ENCODE data around the gene FAM110D.

Gene FAM110D

GRCh38 chr1:26145041-26145959 lies 13.6 kb upstream of the FAM110D start:
- H3K27ac Mint-ChIP-seq: no peak overlapping the region
- H3K4me3 Mint-ChIP-seq: no peak overlapping the region
- CTCF ChIA-PET: interaction anchor here (0.6 to 7.7 kb wide), 32 partner anchors 11 to 272 kb away, joined by 3 to 212 read pairs (median 6); partner anchors contain the start of genes CEP85, PAFAH2, PDIK1L and ZNF593OS
- no peaks in the 10 kb centered on the region for H3K36me3 Mint-ChIP-seq
- H3K27me3 Mint-ChIP-seq: peaks cover 40% of the 10 kb centered on the region
- H3K4me1 Mint-ChIP-seq: peaks cover 7% of the 10 kb centered on the region
- DNase-seq: peak; percentile 85
- H3K9me3 Mint-ChIP-seq: no peaks in the 10 kb centered on the region

GRCh38 chr1:26145960-26146294 lies 13.0 kb upstream of the FAM110D start:
- DNase-seq: no peak
- CTCF ChIA-PET: interaction anchor here (0.8 to 7.7 kb wide), 17 partner anchors 10 to 271 kb away, joined by 3 to 212 read pairs (median 7); partner anchors contain the start of gene PDIK1L
- H3K9me3 Mint-ChIP-seq: no peaks in the 10 kb centered on the region
- peaks cover 7% of the 10 kb centered on the region for H3K4me1 Mint-ChIP-seq
- H3K27ac Mint-ChIP-seq: no peak overlapping the region
- H3K4me3 Mint-ChIP-seq: no peak overlapping the region
- no peaks in the 10 kb centered on the region for H3K36me3 Mint-ChIP-seq
- H3K27me3 Mint-ChIP-seq: peaks cover 40% of the 10 kb centered on the region

- no peak overlapping the region for H3K4me3 Mint-ChIP-seq
- peaks cover 7% of the 10 kb centered on the region for H3K4me1 Mint-ChIP-seq
- no peaks in the 10 kb centered on the region for H3K9me3 Mint-ChIP-seq
- no peak overlapping the region for H3K27ac Mint-ChIP-seq
- no peak for DNase-seq
- CTCF ChIA-PET: interaction anchor here (7.7 kb wide), 1 partner anchor 46 kb away, joined by 212 read pairs; no protein-coding TSS in a partner anchor
- peaks cover 57% of the 10 kb centered on the region for H3K27me3 Mint-ChIP-seq
- no peaks in the 10 kb centered on the region for H3K36me3 Mint-ChIP-seq
Measured at GRCh38 chr1:26148887-26149286, 10.0 kb upstream of the FAM110D start.

- peaks cover 4% of the 10 kb centered on the region for H3K4me1 Mint-ChIP-seq
- no peak overlapping the region for H3K4me3 Mint-ChIP-seq
- H3K9me3 Mint-ChIP-seq: no peaks in the 10 kb centered on the region
- CTCF ChIA-PET: interaction anchor here (5.9 kb wide), 1 partner anchor 10 kb away, joined by 47 read pairs; no protein-coding TSS in a partner anchor
- H3K27ac Mint-ChIP-seq: no peak overlapping the region
- peaks cover 71% of the 10 kb centered on the region for H3K27me3 Mint-ChIP-seq
- H3K36me3 Mint-ChIP-seq: no peaks in the 10 kb centered on the region
- no peak for DNase-seq
Measured at GRCh38 chr1:26153966-26154532, 4.8 kb upstream of the FAM110D start.

GRCh38 chr1:26154750-26155149 lies 4.1 kb upstream of the FAM110D start:
- Mint-ChIP-seq H3K4me3 (no peak overlapping the region), H3K27me3 (peaks cover 72% of the 10 kb centered on the region), H3K27ac (no peak overlapping the region), H3K4me1 (peaks cover 4% of the 10 kb centered on the region), H3K36me3 (no peaks in the 10 kb centered on the region), H3K9me3 (no peaks in the 10 kb centered on the region)
- CTCF ChIA-PET: interaction anchor here (1.0 to 5.9 kb wide), 3 partner anchors 11 to 52 kb away, joined by 3 to 47 read pairs (median 13); partner anchors contain the start of gene ZNF593
- DNase-seq: no peak

GRCh38 chr1:26155370-26156284 lies 3.3 kb upstream of the FAM110D start:
- CTCF ChIA-PET: interaction anchor here (0.8 to 5.9 kb wide), 7 partner anchors 10 to 78 kb away, joined by 3 to 47 read pairs (median 6); partner anchors contain the start of genes CEP85 and ZNF593
- Mint-ChIP-seq H3K27ac (no peak overlapping the region), H3K36me3 (no peaks in the 10 kb centered on the region), H3K4me3 (no peak overlapping the region), H3K9me3 (no peaks in the 10 kb centered on the region), H3K27me3 (peaks cover 77% of the 10 kb centered on the region), H3K4me1 (peaks cover 4% of the 10 kb centered on the region)
- no peak for DNase-seq

GRCh38 chr1:26156285-26157038 lies 2.4 kb upstream of the FAM110D start:
- Mint-ChIP-seq H3K27me3 (peaks cover 81% of the 10 kb centered on the region), H3K36me3 (no peaks in the 10 kb centered on the region), H3K4me3 (no peak overlapping the region), H3K27ac (no peak overlapping the region), H3K4me1 (peaks cover 4% of the 10 kb centered on the region), H3K9me3 (no peaks in the 10 kb centered on the region)
- CTCF ChIA-PET: interaction anchor here (1.4 to 5.9 kb wide), 5 partner anchors 9 to 77 kb away, joined by 4 to 47 read pairs (median 6); partner anchors contain the start of gene CEP85
- DNase-seq: peak; percentile 54

- Mint-ChIP-seq H3K4me3 (no peak overlapping the region), H3K9me3 (no peaks in the 10 kb centered on the region), H3K36me3 (no peaks in the 10 kb centered on the region), H3K27me3 (peaks cover 92% of the 10 kb centered on the region), H3K4me1 (peaks cover 8% of the 10 kb centered on the region), H3K27ac (no peak overlapping the region)
- CTCF ChIA-PET: interaction anchor here (5.9 kb wide), 1 partner anchor 15 kb away, joined by 47 read pairs; no protein-coding TSS in a partner anchor
- no peak for DNase-seq
Measured at GRCh38 chr1:26158271-26158907, 490 bp upstream of the FAM110D start.

- DNase-seq: no peak
- CTCF ChIA-PET: interaction anchor here (1.3 kb wide), 1 partner anchor 15 kb away, joined by 3 read pairs; no protein-coding TSS in a partner anchor
- H3K9me3 Mint-ChIP-seq: no peaks in the 10 kb centered on the region
- peaks cover 94% of the 10 kb centered on the region for H3K27me3 Mint-ChIP-seq
- H3K36me3 Mint-ChIP-seq: no peaks in the 10 kb centered on the region
- peaks cover 17% of the 10 kb centered on the region for H3K4me1 Mint-ChIP-seq
- H3K4me3 Mint-ChIP-seq: no peak overlapping the region
- H3K27ac Mint-ChIP-seq: no peak overlapping the region
Measured at GRCh38 chr1:26159743-26160039, 812 bp downstream of the FAM110D start.

GRCh38 chr1:26160527-26161414 lies 1.9 kb downstream of the FAM110D start:
- no peaks in the 10 kb centered on the region for H3K36me3 Mint-ChIP-seq
- no peak overlapping the region for H3K27ac Mint-ChIP-seq
- H3K9me3 Mint-ChIP-seq: no peaks in the 10 kb centered on the region
- peaks cover 27% of the 10 kb centered on the region for H3K4me1 Mint-ChIP-seq
- H3K27me3 Mint-ChIP-seq: peaks cover 94% of the 10 kb centered on the region
- no peak for DNase-seq
- no peak overlapping the region for H3K4me3 Mint-ChIP-seq
- CTCF ChIA-PET: interaction anchor here (1.2 to 2.5 kb wide), 3 partner anchors 16 to 124 kb away, joined by 3 to 6 read pairs (median 3); no protein-coding TSS in a partner anchor

- Mint-ChIP-seq H3K9me3 (no peaks in the 10 kb centered on the region), H3K27ac (no peak overlapping the region), H3K36me3 (no peaks in the 10 kb centered on the region), H3K27me3 (peaks cover 92% of the 10 kb centered on the region), H3K4me3 (peak overlapping the region; percentile 52), H3K4me1 (peaks cover 32% of the 10 kb centered on the region)
- CTCF ChIA-PET: interaction anchor here (0.9 to 2.6 kb wide), 4 partner anchors 11 to 125 kb away, joined by 3 to 10 read pairs (median 4); no protein-coding TSS in a partner anchor
- peak; percentile 69 for DNase-seq
Measured at GRCh38 chr1:26161415-26162219, 2.7 kb downstream of the FAM110D start.

All from activated naive CD4-positive, alpha-beta T cell treated with anti-CD3 and anti-CD28 coated beads, Interleukin-2, amount 10 ng/mL, durations not matched to agents 7 days and 5 days (primary cell).